Fibroblast of mammary gland (primary cell): Measurements from ENCODE around the gene MUC12.

Source experiments
- DNase-seq: peaks from one replicate; pipeline ENCODE4 v3.0.0-alpha.2; 2010; ENCODE audit warnings: low read depth
- H3K4me3 ChIP-seq: 2 replicates; pipeline ENCODE4 v1.5.1; 2011; ENCODE audit warnings: low read depth, mild to moderate bottlenecking, low read length, moderate library complexity; ENCODE audit not compliant: control insufficient read depth
- TF ChIP-seq, protein P1 (sequence below): conservative IDR thresholded peaks from 2 replicates; pipeline ENCODE4 v1.5.1; 2011; ENCODE audit warnings: low read depth, low read length, inconsistent platforms; ENCODE audit not compliant: control insufficient read depth, insufficient read depth

Gene MUC12

DNA sequence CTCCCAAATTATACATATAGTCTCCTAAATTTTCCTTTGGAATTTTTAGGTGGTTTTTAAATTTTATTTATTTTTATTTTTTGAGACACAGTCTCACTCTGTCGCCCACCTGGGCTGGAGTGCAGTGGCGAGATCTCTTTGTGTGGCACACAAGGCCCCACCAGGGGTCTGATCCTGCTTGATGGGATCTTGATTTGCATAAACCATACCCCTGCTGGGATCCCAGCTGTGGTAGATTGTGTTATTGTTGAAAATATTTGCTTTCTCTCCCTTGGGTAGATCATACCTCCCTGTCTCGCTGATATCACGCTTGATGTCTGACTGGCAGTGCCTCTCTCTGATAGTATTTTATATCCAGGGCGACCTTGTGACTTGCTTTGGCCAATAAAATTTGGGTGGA lies 25.7 kb upstream of the MUC12 start:
- no peak overlapping the region for H3K4me3 ChIP-seq
- TF ChIP-seq, protein P1, sequence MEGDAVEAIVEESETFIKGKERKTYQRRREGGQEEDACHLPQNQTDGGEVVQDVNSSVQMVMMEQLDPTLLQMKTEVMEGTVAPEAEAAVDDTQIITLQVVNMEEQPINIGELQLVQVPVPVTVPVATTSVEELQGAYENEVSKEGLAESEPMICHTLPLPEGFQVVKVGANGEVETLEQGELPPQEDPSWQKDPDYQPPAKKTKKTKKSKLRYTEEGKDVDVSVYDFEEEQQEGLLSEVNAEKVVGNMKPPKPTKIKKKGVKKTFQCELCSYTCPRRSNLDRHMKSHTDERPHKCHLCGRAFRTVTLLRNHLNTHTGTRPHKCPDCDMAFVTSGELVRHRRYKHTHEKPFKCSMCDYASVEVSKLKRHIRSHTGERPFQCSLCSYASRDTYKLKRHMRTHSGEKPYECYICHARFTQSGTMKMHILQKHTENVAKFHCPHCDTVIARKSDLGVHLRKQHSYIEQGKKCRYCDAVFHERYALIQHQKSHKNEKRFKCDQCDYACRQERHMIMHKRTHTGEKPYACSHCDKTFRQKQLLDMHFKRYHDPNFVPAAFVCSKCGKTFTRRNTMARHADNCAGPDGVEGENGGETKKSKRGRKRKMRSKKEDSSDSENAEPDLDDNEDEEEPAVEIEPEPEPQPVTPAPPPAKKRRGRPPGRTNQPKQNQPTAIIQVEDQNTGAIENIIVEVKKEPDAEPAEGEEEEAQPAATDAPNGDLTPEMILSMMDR: no peak
- DNase-seq: no peak

DNA sequence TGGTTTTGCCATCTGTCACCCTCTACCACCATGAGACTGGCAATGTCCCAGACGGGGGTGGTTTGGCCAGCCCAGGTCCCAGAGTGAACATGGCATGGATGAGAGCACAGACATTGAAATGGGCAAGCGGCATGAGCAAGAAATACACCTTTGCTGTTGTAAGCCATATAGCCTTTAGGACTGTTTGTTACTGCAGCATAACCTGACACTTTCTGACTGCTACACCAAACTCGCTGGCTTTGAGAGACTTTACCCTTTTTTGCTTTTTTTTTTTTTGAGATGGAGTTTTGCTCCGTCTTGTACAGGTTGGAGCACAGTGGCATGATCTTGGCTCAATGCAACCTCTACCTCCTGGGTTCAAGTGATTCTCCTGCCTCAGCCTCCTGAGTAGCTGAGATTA lies 25.2 kb upstream of the MUC12 start:
- no peak overlapping the region for H3K4me3 ChIP-seq
- DNase-seq: no peak
- TF ChIP-seq, protein P1: no peak

DNA sequence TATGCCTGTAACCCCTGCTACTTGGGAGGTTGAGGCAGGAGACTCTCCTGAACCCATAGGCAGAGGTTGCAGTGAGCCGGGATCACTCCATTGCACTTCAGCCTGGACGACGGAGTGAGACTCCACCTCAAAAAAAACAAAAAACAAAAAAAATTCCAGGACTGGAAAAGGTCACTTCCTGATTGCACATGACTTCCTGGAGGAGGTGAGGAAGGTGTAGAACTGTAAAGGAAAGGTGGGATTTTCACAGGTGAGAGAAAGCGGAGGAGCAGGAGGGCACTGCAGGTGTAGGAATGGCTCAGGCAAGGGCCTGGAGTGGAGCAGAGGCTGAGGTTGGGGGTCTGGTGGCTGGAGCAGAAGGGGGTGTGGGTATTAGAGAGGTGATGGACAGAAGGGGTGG lies 23.3 kb upstream of the MUC12 start:
- DNase-seq: no peak
- TF ChIP-seq, protein P1: no peak
- H3K4me3 ChIP-seq: no peak overlapping the region

DNA sequence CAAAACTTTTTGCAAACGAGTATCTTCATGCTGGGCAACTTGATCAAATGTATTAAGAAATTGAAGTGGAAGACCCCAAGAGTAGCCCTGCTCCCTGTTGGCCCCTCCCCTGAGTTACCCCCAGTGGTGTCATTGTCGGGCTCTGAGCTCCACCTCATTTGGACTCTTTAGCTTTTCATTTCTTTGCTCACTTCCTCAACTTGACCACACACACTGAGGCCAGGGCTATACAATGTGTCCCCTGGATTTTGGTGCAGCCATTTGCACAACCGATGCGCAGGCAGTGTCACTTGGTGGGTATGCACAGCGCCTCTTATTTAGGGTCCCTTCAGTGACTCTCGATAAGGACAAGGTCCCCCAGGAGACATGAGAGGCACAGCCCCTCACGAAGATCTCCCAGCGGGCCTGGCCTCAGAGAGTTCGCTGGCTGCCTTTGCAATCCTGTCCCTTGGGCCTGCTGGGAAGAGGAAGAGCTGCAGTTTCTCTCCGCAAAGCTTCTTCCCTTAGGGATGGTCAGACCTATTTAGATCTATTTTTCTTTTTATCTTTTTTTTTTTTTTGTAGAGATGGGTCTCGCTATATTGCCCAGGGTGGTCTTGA lies 22.5 kb upstream of the MUC12 start:
- H3K4me3 ChIP-seq: no peak overlapping the region
- no peak for DNase-seq
- TF ChIP-seq, protein P1: no peak

DNA sequence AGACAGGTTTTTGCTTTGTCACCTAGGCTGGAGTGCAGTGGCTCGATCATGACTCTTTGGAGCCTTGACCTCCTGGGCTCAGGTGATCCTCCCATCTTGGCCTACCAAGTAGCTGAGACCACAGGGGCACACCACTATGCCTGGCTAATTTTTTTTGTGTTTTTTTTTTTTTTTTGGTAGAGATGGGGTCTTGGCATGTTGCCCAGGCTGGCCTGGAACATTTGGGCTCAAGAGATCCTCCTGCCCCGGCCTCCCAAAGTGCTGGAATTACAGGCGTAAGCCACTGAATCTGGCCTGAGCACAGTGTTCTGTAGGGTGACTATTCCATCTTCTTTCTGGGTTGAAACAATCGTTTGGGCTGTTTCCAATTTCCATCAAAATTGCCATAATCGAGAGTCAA lies 21.6 kb upstream of the MUC12 start:
- TF ChIP-seq, protein P1: no peak
- DNase-seq: no peak
- no peak overlapping the region for H3K4me3 ChIP-seq

DNA sequence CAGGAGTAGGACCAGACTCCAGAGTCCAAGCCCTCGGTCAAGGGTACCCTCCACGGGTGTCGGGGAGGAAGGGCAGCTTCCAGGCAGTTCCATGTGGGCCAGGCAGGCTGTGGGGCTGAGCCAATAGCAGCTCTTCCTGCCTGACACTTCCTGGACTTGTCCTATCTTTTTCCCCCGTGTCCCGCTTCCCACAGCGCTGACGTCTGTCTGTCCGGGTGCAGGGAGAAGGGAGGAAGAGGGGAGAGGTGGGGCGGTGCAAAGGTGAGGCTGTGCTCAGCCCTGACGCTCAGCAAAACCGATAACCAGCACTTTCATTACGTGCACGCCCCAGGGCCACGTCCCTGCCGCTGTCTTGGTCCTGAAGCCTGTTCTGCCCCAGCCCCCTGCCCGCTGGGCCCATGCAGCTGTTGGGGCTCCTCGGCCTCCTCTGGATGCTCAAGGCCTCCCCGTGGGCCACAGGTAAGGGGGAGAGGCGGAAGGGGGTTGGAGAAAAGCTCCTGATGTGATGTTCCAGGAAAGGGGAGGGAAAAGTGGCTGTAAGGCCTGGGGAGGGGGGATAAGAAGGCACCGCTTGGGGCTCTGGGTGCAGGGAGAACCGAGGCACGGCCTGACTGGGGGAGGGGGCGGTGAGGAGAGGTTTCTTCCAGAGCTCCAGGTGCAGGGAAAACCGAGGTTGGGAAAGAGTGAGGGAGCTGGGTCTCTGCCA lies 20.0 kb upstream of the MUC12 start, which contains the start of gene MUC3A:
Gene MUC3A (plus strand): TSS at position 308 of the 706 bp plus-strand sequence. CDS start 91 bp downstream, at position 399.
- no peak within 1 kb of the TSS for H3K4me3 ChIP-seq
- no peak for DNase-seq
- TF ChIP-seq, protein P1: no peak
